ENCODE measurements around the gene ALPK1. TPM values are rescaled to one million over a fixed set of nuclear protein-coding genes. Genes with fewer than 3 reads are reported as not detected.
A peak's percentile ranks its signal among the peaks of the same experiment; 100 is the strongest.

The ALPK1 gene
- 10 to 100 TPM; 14.8 to 43.8 (median 19.1) TPM for total RNA-seq

DNA sequence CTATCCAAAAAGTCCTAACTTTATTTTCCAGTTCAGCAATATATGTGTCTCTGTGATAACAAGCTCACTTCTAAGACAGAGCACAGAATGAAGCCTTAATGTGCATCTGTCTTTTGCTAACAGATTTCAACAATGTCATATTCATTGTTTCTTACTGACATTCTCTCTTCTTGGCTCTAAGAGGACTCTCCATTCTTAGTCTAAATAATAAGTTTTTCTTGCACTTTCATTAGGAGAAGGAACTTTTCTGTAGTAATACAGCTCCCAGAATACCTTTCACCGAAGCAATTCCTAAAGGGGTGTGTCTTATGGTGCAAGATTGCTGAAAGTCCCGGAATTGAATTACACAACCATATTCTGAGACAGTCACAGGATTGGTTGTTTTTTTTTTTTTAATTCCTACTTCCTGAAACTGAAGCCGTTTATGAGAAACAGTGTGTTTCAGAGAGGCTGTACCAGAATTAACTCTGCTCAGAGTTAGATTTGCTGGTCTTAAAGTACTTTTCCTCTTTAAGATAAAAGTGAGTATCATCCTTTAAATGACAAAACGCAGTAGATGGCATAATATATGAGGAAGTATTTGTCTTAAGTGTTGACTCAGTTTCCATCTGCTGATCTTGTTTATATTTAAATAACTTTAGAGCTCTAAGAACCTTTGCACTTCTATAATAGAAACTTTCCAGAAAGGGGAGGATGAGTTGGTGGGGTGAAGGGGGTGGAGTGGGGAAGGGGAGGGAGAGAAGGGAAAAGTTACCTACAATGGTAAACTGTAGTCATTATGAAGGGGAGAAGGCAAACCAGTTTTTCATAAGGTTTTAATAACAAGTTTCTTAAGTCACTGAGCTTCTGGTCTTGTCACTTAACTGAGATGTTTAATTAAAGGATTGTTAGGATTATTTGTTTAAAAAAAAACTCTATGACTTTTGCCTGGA, at the start of gene ALPK1:
Gene ALPK1 (plus strand): TSS at position 421 of the 932 bp plus-strand sequence.
- no peak for DNase-seq (ENCODE audit: low spot score)

DNA sequence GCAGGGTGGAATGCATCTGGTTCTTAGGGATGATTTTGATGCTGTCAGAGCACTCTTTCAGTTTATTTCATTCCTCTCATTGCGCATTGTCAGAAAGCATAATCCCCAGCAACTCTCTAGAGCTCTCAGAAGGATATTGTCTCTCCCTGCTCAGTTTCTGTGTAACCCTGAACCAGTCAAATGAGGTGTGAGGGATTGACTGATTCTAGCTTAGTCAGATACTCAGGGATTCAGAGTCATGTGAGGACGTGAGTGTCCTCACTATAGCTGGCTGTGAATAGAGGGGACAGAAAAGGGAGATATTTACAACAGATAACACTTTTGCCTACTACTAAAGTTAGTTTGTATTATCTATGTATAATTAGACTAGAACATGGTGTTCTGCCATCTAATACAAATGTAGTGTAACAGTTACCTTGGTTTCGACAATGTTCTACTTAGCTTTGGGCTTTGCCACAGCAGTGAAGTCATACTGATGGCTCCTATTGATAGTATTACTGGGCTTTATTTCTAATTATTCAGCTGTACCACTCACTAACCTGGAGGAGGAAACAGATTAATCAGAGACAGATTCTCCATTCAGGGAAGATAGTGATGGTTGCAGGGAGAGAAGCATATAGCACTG, 46.0 kb upstream of the ALPK1 start:
- TF ChIP-seq, protein P1, sequence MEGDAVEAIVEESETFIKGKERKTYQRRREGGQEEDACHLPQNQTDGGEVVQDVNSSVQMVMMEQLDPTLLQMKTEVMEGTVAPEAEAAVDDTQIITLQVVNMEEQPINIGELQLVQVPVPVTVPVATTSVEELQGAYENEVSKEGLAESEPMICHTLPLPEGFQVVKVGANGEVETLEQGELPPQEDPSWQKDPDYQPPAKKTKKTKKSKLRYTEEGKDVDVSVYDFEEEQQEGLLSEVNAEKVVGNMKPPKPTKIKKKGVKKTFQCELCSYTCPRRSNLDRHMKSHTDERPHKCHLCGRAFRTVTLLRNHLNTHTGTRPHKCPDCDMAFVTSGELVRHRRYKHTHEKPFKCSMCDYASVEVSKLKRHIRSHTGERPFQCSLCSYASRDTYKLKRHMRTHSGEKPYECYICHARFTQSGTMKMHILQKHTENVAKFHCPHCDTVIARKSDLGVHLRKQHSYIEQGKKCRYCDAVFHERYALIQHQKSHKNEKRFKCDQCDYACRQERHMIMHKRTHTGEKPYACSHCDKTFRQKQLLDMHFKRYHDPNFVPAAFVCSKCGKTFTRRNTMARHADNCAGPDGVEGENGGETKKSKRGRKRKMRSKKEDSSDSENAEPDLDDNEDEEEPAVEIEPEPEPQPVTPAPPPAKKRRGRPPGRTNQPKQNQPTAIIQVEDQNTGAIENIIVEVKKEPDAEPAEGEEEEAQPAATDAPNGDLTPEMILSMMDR (IDR thresholded peaks at IDR 0.05) = no peak
- ATAC-seq (ENCODE audit: low FRiP score) = no peak

More for the DNA sequence above, at the start of gene ALPK1:
- peak; percentile 90 for ATAC-seq (ENCODE audit: low FRiP score)
- TF ChIP-seq, protein P1 (IDR thresholded peaks at IDR 0.05) = no peak

DNA sequence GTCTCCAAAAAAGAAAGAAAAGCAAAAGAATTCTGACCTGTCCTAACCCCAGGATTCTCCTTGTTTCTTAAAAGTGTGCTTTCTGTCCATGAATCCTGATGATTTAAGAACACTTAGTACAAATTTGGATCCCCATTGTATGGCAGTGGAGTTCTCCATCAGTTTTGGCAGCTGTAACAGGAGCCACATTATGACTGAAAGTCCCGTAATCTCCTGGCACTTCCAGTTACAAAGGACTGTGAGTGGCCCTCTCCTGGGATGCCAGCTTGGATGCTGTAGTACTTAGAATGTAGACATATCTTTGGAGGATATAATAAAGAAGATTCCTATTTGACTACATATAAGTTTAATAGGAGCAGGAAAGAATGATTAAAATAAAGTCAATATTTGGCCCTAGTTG, 44.9 kb upstream of the ALPK1 start:
- TF ChIP-seq, protein P1 (IDR thresholded peaks at IDR 0.05) = no peak
- no peak for DNase-seq (ENCODE audit: low spot score)
- no peak for ATAC-seq (ENCODE audit: low FRiP score)

More for the DNA sequence above, 46.0 kb upstream of the ALPK1 start:
- DNase-seq (ENCODE audit: low spot score) = no peak

DNA sequence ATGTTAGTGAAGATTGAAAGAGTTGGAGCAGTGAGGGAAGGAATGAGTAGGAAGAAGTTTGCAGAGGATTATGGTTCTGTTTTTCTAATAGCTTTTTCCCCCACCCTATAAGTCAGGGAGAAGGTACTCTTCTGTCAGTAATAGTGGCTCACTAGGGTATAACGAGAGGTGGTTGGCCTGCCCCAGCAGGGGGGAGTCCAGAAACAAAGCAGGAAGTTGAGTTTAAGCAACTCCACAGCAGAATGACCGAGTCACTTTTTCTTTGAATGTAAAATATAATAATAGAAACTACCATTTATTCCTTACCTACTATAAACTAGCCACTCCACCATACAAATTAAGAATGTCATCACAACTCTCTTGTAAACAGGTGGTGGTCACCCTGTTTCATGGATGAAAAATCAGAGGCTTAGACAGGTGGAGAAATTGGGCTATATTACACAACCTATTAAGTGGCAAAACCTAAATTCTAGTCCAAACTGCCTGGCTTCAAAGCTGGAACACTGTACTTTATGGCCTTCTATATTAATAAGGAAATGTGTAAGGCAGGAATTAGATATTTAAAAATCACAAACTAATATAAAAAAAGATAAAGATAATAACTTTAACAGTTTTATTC, 43.7 kb upstream of the ALPK1 start:
- TF ChIP-seq, protein P1 (IDR thresholded peaks at IDR 0.05) = no peak
- ATAC-seq (ENCODE audit: low FRiP score) (no peak), DNase-seq (ENCODE audit: low spot score) (no peak)

DNA sequence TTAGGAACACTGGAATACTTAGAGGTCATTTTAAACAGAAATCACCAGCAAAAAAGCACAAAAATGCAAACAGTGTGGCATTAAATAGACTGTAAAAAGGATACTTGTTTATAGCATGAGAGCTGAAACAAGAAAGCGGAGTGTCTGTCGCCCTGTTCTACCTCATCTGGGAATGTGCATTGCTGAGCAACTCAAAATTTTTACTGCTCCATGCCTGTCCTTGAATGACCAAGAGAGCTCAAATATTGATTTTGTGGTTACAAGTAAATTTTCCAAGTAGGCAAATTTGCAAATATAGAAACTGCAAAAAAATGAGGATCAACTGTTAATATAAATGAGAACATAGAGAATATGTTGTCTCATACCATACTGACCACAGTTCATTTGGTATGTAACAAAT, 40.1 kb upstream of the ALPK1 start:
- ATAC-seq (ENCODE audit: low FRiP score) (no peak), DNase-seq (ENCODE audit: low spot score) (no peak)
- TF ChIP-seq, protein P1 (IDR thresholded peaks at IDR 0.05) = no peak

DNA sequence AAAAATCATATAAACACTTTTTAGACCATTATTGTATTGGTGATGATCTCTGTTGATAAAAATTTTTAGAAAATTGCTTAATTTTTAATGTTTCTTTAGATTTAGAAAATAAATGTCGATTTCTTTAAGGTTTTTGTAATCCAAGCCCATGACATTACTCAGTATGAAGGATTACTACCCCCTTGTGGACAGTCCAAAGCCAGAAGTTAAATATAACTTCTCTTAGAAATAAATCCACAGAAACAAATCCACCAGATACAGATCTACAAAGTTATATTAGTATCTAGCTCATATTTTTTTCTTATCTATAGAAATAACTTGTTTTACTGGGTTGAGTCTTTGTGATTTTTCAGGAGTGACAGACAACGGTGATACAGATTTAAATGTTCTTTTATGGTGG, 30.3 kb upstream of the ALPK1 start:
- ATAC-seq (ENCODE audit: low FRiP score) = no peak
- TF ChIP-seq, protein P1 (IDR thresholded peaks at IDR 0.05) = no peak
- DNase-seq (ENCODE audit: low spot score) = no peak
